Glomerular visceral epithelial cell (primary cell): ENCODE measurements around the gene C6orf47.
A peak's percentile ranks its signal among the peaks of the same experiment; 100 is the strongest.

Experiments used
- DNase-seq: peaks from one replicate; pipeline ENCODE4 v3.0.0-alpha.2; 2016; ENCODE audit errors: extremely low spot score

C6orf47 gene

GRCh38 chr6:31661262-31662123, 915 bp upstream of the C6orf47 start:
- DNase-seq: peak; percentile 28

GRCh38 chr6:31659649-31660380, 763 bp downstream of the C6orf47 start:
- DNase-seq: peak; percentile 36

GRCh38 chr6:31658983-31659648, 1.5 kb downstream of the C6orf47 start:
- no peak for DNase-seq

DNA sequence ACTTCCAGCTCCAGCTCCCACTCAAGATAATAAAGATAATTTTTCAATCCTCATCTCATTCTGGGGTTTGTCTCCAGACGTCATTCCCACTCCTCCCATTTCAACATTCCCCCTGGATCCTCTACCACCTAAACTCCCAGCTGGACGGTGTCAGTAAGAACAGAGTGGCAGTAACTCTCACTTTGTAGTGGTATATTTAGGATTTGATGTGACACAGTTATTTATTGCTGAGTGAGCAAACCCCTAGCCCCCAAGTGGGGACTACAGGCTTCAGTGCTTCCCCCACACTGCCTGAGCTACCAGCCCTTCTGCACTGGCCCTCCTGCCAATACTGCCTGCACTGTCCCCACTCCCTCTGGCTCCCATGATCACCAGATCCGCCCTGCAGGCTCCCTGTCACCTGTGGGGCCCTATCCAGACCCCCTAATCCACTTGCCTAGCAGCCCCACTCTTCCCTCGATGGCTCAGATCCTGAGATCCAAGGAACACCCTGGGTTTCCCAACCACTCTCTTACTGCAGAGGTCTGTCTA, 2.4 kb downstream of the C6orf47 start:
- DNase-seq: no peak

GRCh38 chr6:31657406-31658157, 3.0 kb downstream of the C6orf47 start:
- no peak for DNase-seq

DNA sequence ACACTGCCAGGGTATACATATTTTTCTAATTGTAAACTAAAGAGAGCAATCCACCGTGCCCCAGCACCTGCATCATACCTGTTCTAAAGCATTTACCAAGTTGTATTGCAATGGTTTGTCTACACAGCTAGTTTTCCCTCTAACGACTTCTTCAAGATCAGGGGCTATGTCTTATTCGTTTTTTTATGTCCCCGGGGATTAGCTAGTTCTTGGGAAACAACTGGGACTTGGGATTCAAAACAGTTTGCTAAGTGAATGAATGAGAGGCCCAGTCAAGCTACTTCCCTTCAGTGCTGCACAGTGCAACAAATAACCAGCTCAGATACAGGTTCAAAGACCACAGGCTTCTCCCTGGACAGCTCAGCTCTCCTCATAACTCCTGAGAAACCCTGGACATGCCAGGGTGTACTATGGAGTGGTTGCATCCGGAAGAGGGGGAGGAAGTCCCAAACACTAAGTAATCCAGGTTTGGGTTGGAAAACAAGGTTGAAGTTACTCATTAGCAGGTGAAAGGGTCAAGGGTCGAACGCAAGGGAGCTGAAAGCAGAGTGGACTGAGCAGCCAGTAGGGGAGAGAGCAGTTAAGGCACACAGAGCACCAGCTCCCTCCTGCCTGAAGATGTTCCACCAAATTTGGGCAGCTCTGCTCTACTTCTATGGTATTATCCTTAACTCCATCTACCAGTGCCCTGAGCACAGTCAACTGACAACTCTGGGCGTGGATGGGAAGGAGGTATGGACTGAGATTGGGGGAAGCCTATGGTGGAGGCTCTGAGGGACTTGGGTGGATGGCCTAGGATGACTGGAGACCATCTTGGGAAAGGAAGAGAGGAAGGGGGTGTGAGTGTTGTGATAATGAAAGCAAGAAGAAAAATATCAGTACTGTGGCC, 5.0 kb downstream of the C6orf47 start, which contains the start of gene APOM:
TSS of gene APOM (plus strand) at position 546 of the 889 bp plus-strand sequence. CDS start at position 619, 73 bp downstream.
- DNase-seq: no peak

GRCh38 chr6:31654574-31655348, 5.8 kb downstream of the C6orf47 start:
- no peak for DNase-seq

- DNase-seq: peak; percentile 89
These were observed 7.5 kb downstream of the C6orf47 start for GRCh38 chr6:31652925-31653724.

DNA sequence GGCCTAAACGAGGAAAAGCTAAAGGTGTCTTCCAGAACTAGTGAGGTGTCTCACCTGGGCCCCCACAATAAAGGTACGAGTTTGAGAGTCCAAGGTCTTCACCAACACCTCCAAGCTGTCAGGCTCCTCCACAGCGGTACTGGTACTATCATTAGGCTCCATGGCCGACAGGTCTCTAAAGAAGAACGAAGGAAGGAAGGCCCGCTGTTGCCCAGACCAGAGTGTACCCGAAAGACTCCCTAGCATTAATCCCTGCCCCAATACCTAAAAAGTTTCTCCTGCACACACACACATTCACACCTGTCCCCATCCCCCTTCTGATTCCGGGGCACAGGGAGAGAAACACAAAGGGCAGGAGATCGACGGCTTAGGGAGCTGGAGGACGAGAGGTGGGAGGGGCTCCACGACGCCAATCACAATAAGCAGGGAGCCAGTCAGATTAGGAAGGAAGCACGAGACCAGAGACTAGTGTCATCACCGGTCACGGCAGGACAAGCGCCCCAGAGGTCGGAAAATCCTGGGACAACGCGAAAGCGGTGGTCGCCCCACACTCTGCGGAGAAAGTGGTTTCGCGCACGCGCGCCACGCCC, 8.9 kb downstream of the C6orf47 start:
- DNase-seq: peak; percentile 78

GRCh38 chr6:31645325-31645724, 15.3 kb downstream of the C6orf47 start:
- DNase-seq: no peak

GRCh38 chr6:31643818-31644454, 16.6 kb downstream of the C6orf47 start:
- DNase-seq: no peak

DNA sequence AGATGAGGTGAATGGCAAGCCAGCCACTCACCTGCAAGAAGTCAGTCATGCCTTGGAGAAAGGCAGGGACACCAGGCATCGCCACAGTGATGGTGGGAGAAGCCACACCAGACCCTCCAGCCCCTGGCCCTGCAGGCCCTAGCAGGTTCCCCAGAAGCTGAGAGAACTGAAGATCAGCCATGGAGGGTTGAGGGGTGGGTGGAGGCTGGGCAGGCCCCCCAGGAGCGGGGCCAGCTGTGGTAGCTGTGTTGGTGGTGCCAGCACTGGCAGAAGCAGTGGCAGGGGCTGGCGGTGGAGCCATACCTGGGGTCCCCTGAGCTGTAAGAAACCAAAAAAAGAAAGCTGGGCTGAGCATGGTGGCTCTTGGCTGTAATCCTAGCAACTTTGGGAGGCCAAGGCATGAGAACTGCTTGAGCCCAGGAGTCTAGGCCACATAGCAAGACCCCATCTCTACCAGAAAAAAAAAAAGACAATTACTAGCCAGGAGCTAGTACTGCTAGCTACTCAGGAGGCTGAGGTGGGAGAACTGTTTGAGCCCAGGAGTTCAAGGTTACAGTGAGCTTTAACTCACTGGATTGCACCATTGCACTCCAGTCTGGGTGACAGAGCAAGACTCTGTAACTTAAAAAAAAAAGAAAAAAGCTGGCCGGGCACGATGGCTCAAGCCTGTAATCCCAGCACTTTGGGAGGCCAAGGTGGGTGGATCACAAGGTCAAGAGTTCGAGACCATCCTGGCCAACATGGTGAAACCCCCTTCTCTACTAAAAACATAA, 17.6 kb downstream of the C6orf47 start:
- DNase-seq: no peak

DNA sequence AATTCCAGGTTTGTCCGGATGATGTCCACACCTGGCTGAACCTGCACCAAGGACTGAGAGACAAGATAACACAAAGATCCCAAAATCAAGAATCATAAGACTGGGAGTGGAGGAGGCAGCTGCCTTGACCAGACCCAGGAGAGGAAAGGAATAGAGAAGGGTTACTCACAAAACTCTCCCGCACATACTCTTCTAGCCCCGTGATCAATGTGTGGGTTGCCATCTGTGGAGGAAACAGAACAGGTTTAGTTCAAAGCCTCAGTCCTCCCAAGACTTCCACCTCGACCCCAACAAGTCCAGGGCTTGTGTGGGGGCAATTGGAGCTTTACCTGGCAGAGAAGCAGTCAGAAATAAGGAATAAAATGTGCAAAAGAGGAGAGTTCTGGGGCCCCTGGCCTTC, 19.2 kb downstream of the C6orf47 start:
- DNase-seq: no peak

DNA sequence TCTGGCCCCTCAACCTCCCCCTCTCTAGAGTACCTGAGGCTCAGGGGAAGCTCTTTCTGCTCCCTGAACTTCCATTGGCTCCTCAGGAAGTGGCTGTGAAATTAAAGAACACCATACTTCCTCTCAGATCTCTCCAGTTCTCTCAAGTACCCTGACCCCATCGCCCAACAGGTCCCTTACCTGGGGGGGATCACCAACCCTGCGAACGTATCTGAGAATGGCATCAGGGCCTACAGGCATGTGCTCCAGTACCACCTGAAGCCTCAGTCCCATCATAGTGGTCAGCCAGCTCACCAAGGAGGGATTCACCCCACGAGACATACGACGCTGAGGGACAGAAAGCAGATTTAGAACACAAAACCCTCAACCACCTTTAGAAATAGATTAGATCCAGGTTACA, 20.0 kb downstream of the C6orf47 start:
- no peak for DNase-seq

- peak; percentile 46 for DNase-seq
These were observed 21.1 kb downstream of the C6orf47 start for GRCh38 chr6:31639449-31639861.

GRCh38 chr6:31639043-31639442, 21.5 kb downstream of the C6orf47 start:
- DNase-seq: no peak
